Cardiac septum (tissue), 1 donor: ENCODE measurements around the gene PQBP1. TPM values are rescaled to one million over a fixed set of nuclear protein-coding genes. Genes with fewer than 3 reads are reported as not detected.
A peak's percentile ranks its signal among the peaks of the same experiment; 100 is the strongest.
"Not testable (repeated sequence)": the region's sequence is repeated elsewhere in the genome, so short reads cannot be mapped to it uniquely, and the experiment has no call there.

Source experiments
- DNase-seq: peaks from one replicate; pipeline ENCODE4 v3.0.0-alpha.2; 2020; ENCODE audit warnings: low spot score
- intact Hi-C: fragments of 100-400 bp; cut with DNase I; formaldehyde crosslinking; loops from one replicate; pipeline ENCODE4 v1.14.0; 2022
- long read RNA-seq: library from polyadenylated mRNA; unstranded; transcript quantifications from one replicate; pipeline ENCODE4 v2.0.0, GENCODE V29; 2021
- total RNA-seq: library from RNA; stranded (reverse); fragmentation: NEBNext Ultra II Directional; extraction: Animal tissue kit (Norgen Biotek cat#: 25700); gene quantifications from one replicate; pipeline ENCODE4 v1.2.1, GENCODE V29; 2021
- donor health status: DM: no; HTN: no; CAD: no.

PQBP1 gene
- 42.2 TPM for total RNA-seq
- long read RNA-seq, transcript PQBP1-207 (7 exons, 1,020 nt) = major isoform, 12 of 24 reads
- long read RNA-seq, transcript PQBP1-203 (7 exons, 1,056 nt) = minor isoform, 5 of 24 reads
- long read RNA-seq, transcript PQBP1-216 (7 exons, 938 nt) = minor isoform, 7 of 24 reads
- long read RNA-seq, partial matches to known transcripts = 0 of 24 reads
- long read RNA-seq, other reads (novel, unspliced or antisense) = 0 of 24 reads

- peak; percentile 95 for DNase-seq
- intact Hi-C loops = no loop called here
These were observed at the start of gene PQBP1, which contains the start of gene TIMM17B for GRCh38 chrX:48897625-48898306. Gene PQBP1 (plus strand): TSS chrX:48897930. CDS start chrX:48898510, 580 bp downstream. Gene TIMM17B (minus strand): TSS chrX:48897768. CDS start chrX:48897749, 19 bp downstream.

GRCh38 chrX:48848847-48849246 lies 48.9 kb upstream of the PQBP1 start:
- DNase-seq = no peak
- intact Hi-C loops = no loop called here

- intact Hi-C loops = no loop called here
- no peak for DNase-seq
These were observed 44.9 kb upstream of the PQBP1 start for GRCh38 chrX:48852857-48853256.

- intact Hi-C loops, DNase-seq: not testable (repeated sequence)
These were observed 44.2 kb upstream of the PQBP1 start for GRCh38 chrX:48853494-48853893.

GRCh38 chrX:48854121-48854804 lies 43.5 kb upstream of the PQBP1 start:
- intact Hi-C loops, DNase-seq: not testable (repeated sequence)

GRCh38 chrX:48854898-48855297 lies 42.8 kb upstream of the PQBP1 start:
- intact Hi-C loops = no loop called here
- DNase-seq = no peak

GRCh38 chrX:48864210-48864609 lies 33.5 kb upstream of the PQBP1 start:
- DNase-seq = no peak
- intact Hi-C loops = no loop called here

- intact Hi-C loops, DNase-seq: not testable (repeated sequence)
These were observed 25.7 kb upstream of the PQBP1 start for GRCh38 chrX:48872017-48872416.

GRCh38 chrX:48876944-48877343 lies 20.8 kb upstream of the PQBP1 start:
- intact Hi-C loops, DNase-seq: not testable (repeated sequence)

GRCh38 chrX:48883729-48884128 lies 14.0 kb upstream of the PQBP1 start:
- no peak for DNase-seq
- intact Hi-C loops = no loop called here

- intact Hi-C loops, DNase-seq: not testable (repeated sequence)
These were observed 11.1 kb upstream of the PQBP1 start for GRCh38 chrX:48886586-48886985.

GRCh38 chrX:48890296-48890925 lies 7.3 kb upstream of the PQBP1 start:
- no peak for DNase-seq
- intact Hi-C loops = loop anchor here (5.0 kb wide), 1 partner anchor 88 kb away; the partner anchor contains the start of gene HDAC6

- DNase-seq = no peak
- intact Hi-C loops = loop anchor here (5.0 kb wide), 1 partner anchor 89 kb away; the partner anchor contains the start of gene HDAC6
These were observed 6.8 kb upstream of the PQBP1 start for GRCh38 chrX:48890934-48891401.

- DNase-seq = peak; percentile 91
- intact Hi-C loops = loop anchor here (5.0 kb wide), 1 partner anchor 89 kb away; the partner anchor contains the start of gene HDAC6
These were observed 6.1 kb upstream of the PQBP1 start for GRCh38 chrX:48891402-48892288.

- intact Hi-C loops = loop anchor here (5.0 kb wide), 1 partner anchor 91 kb away; the partner anchor contains the start of gene HDAC6
- DNase-seq = no peak
These were observed 4.8 kb upstream of the PQBP1 start for GRCh38 chrX:48892896-48893295.

GRCh38 chrX:48893556-48894348 lies 4.0 kb upstream of the PQBP1 start:
- intact Hi-C loops = loop anchor here (5.0 kb wide), 1 partner anchor 91 kb away; the partner anchor contains the start of gene HDAC6
- no peak for DNase-seq

- intact Hi-C loops = loop anchor here (5.0 kb wide), 1 partner anchor 93 kb away; the partner anchor contains the start of gene HDAC6
- no peak for DNase-seq
These were observed 2.8 kb upstream of the PQBP1 start for GRCh38 chrX:48894891-48895290.

GRCh38 chrX:48896611-48897011 lies 1.1 kb upstream of the PQBP1 start:
- intact Hi-C loops = no loop called here
- DNase-seq = no peak
